ENCODE results near the gene KLB. TPM values are rescaled to one million over a fixed set of nuclear protein-coding genes. Genes with fewer than 3 reads are reported as not detected.
A peak's percentile ranks its signal among the peaks of the same experiment; 100 is the strongest.
"Not testable (repeated sequence)": the region's sequence is repeated elsewhere in the genome, so short reads cannot be mapped to it uniquely, and the experiment has no call there.

KLB gene
- total RNA-seq, 1 donor from 2014 or later = 0.87 TPM

- Histone ChIP-seq H3K9me3 (no peaks in the 10 kb centered on the region), H3K36me3 (no peaks in the 10 kb centered on the region), H3K4me3 (peak within 1 kb of the TSS; percentile 99), H3K4me1 (peaks cover 26% of the 10 kb centered on the region), H3K27me3 (no peaks in the 10 kb centered on the region), H3K27ac (peak within 1 kb of the TSS; percentile 89)
- TF ChIP-seq CTCF (IDR thresholded peaks at IDR 0.05) = no peak
- intact Hi-C loops (cut with DNase I) = no loop called here
- ATAC-seq (peak; percentile 99), DNase-seq (peak; percentile 97)
Observed at GRCh38 chr4:39365830-39366771, 40.6 kb upstream of the KLB start, which contains the start of gene RFC1. RFC1 (minus strand) TSS chr4:39366362; CDS start chr4:39366241, 121 bp downstream.

GRCh38 chr4:39367166-39367565 is 39.6 kb upstream of the KLB start:
- Histone ChIP-seq H3K9me3 (no peaks in the 10 kb centered on the region), H3K4me3 (no peak overlapping the region), H3K27ac (no peak overlapping the region), H3K27me3 (no peaks in the 10 kb centered on the region), H3K4me1 (peaks cover 26% of the 10 kb centered on the region), H3K36me3 (no peaks in the 10 kb centered on the region)
- intact Hi-C loops (cut with DNase I) = no loop called here
- no peak for TF ChIP-seq CTCF (IDR thresholded peaks at IDR 0.05)
- no peak for ATAC-seq
- DNase-seq = no peak

- intact Hi-C loops (cut with DNase I) = no loop called here
- Histone ChIP-seq H3K9me3 (no peaks in the 10 kb centered on the region), H3K4me3 (no peak overlapping the region), H3K36me3 (no peaks in the 10 kb centered on the region), H3K27me3 (no peaks in the 10 kb centered on the region), H3K4me1 (peaks cover 15% of the 10 kb centered on the region), H3K27ac (no peak overlapping the region)
- DNase-seq (no peak), ATAC-seq (no peak)
- TF ChIP-seq CTCF (IDR thresholded peaks at IDR 0.05) = no peak
Observed at GRCh38 chr4:39369301-39369700, 37.4 kb upstream of the KLB start.

- H3K27ac ChIP-seq; H3K27me3 ChIP-seq; DNase-seq; H3K4me3 ChIP-seq; H3K9me3 ChIP-seq; ATAC-seq; intact Hi-C loops (cut with DNase I); H3K4me1 ChIP-seq; H3K36me3 ChIP-seq: not testable (repeated sequence)
Observed at GRCh38 chr4:39371209-39371608, 35.5 kb upstream of the KLB start.

- no peak overlapping the region for H3K27ac ChIP-seq
- H3K4me1 ChIP-seq = no peaks in the 10 kb centered on the region
- H3K27me3 ChIP-seq = no peaks in the 10 kb centered on the region
- H3K9me3 ChIP-seq = no peaks in the 10 kb centered on the region
- ATAC-seq = no peak
- intact Hi-C loops (cut with DNase I) = no loop called here
- H3K36me3 ChIP-seq = no peaks in the 10 kb centered on the region
- no peak for DNase-seq
- no peak overlapping the region for H3K4me3 ChIP-seq
- no peak for TF ChIP-seq CTCF (IDR thresholded peaks at IDR 0.05)
Observed at GRCh38 chr4:39375478-39375877, 31.3 kb upstream of the KLB start.

GRCh38 chr4:39383690-39384089 is 23.0 kb upstream of the KLB start:
- intact Hi-C loops (cut with DNase I) = no loop called here
- no peaks in the 10 kb centered on the region for H3K27me3 ChIP-seq
- no peaks in the 10 kb centered on the region for H3K4me1 ChIP-seq
- H3K4me3 ChIP-seq = no peak overlapping the region
- H3K36me3 ChIP-seq = no peaks in the 10 kb centered on the region
- no peak overlapping the region for H3K27ac ChIP-seq
- ATAC-seq = peak; percentile 35
- no peak for TF ChIP-seq CTCF (IDR thresholded peaks at IDR 0.05)
- no peaks in the 10 kb centered on the region for H3K9me3 ChIP-seq
- no peak for DNase-seq

All from upper lobe of right lung (tissue), 1 donor.